OCI-LY7 (cell line): Measurements from ENCODE around the gene MIGA1. TPM values are rescaled to one million over a fixed set of nuclear protein-coding genes. Genes with fewer than 3 reads are reported as not detected.

Experiments used
- BruUV-seq: library from RNA; stranded (reverse); fragments of 400-500 nt; replicated peaks from 2 replicates; lab custom pipeline; 2021; lab: Mats Ljungman, UMichigan
- CTCF ChIA-PET: fragments of 300-600 bp; sonication (Branson Sonifier 250); formaldehyde crosslinking; loops from one replicate; lab custom pipeline; 2022; ENCODE audit warnings: antibody characterized with exemption; ENCODE audit not compliant: unreplicated experiment; lab: Charles Lee
- POLR2A ChIA-PET: fragments of 300-600 bp; sonication (Branson Sonifier 250); formaldehyde crosslinking; loops from one replicate; lab custom pipeline; 2022; ENCODE audit warnings: antibody characterized with exemption; lab: Charles Lee
- DNase-seq: peaks from one replicate; pipeline ENCODE4 v3.0.0-alpha.2; 2015; ENCODE audit warnings: low spot score
- H2AFZ ChIP-seq: fragments of 200-600 bp; sonication (generic), shearing (Covaris generic); 2 replicates; pipeline ENCODE4 v1.6.1; 2014; ENCODE audit warnings: mild to moderate bottlenecking, antibody characterized with exemption, low read length, moderate library complexity
- H3K27ac ChIP-seq: fragments of 200-600 bp; sonication (generic); 2 replicates; pipeline ENCODE4 v1.5.1; 2014; ENCODE audit warnings: mixed run types, low read depth, mild to moderate bottlenecking, moderate library complexity, low read length, inconsistent platforms; ENCODE audit not compliant: poor library complexity, severe bottlenecking
- H3K36me3 ChIP-seq: fragments of 200-600 bp; sonication (generic); 2 replicates; pipeline ENCODE4 v1.6.1; 2014; ENCODE audit warnings: mild to moderate bottlenecking, antibody characterized with exemption, low read length, moderate library complexity, mixed read lengths; ENCODE audit not compliant: insufficient read depth
- H3K4me1 ChIP-seq: fragments of 200-600 bp; sonication (generic); 2 replicates; pipeline ENCODE4 v1.5.1; 2014; ENCODE audit warnings: mild to moderate bottlenecking, low read length; ENCODE audit not compliant: insufficient read depth, poor library complexity, severe bottlenecking
- H3K4me2 ChIP-seq: fragments of 200-600 bp; sonication (generic); 2 replicates; pipeline ENCODE4 v1.6.1; 2014; ENCODE audit warnings: mild to moderate bottlenecking, low read length
- H3K4me3 ChIP-seq: fragments of 200-600 bp; sonication (generic); 2 replicates; pipeline ENCODE4 v1.5.1; 2014; ENCODE audit warnings: mild to moderate bottlenecking, low read depth, low read length; ENCODE audit not compliant: poor library complexity, severe bottlenecking
- H3K79me2 ChIP-seq: fragments of 200-600 bp; sonication (generic); 2 replicates; pipeline ENCODE4 v1.6.1; 2016; ENCODE audit warnings: low read depth, mild to moderate bottlenecking, low read length, moderate library complexity, mixed read lengths; ENCODE audit not compliant: insufficient read depth
- H3K9me2 ChIP-seq: fragments of 200-600 bp; sonication (generic); 2 replicates; pipeline ENCODE4 v1.6.1; 2016; ENCODE audit warnings: mild to moderate bottlenecking, low read length, mixed read lengths; ENCODE audit not compliant: insufficient read depth
- H3K9me3 ChIP-seq: fragments of 200-600 bp; sonication (generic); 2 replicates; pipeline ENCODE4 v1.6.1; 2014; ENCODE audit warnings: mild to moderate bottlenecking, mixed run types, low read length, mixed read lengths
- H4K20me1 ChIP-seq: fragments of 200-600 bp; sonication (generic); 2 replicates; pipeline ENCODE4 v1.6.1; 2014; ENCODE audit warnings: mild to moderate bottlenecking, antibody characterized with exemption, low read length, moderate library complexity, mixed read lengths; ENCODE audit not compliant: insufficient read depth
- CTCF ChIP-seq: fragments of 200-600 bp; sonication (generic); conservative IDR thresholded peaks from 2 replicates; pipeline ENCODE4 v1.5.1; 2014; ENCODE audit warnings: mild to moderate bottlenecking, antibody characterized with exemption, low read length, moderate library complexity, mixed read lengths
- EZH2phosphoT487 ChIP-seq: fragments of 200-600 bp; sonication (generic); IDR thresholded peaks from 2 replicates; pipeline ENCODE4 v1.6.1; 2018; ENCODE audit warnings: low read depth, borderline replicate concordance, mild to moderate bottlenecking, mixed run types, antibody characterized with exemption, low read length, moderate library complexity, mixed read lengths
- intact Hi-C: fragments of 100-400 bp; cut with micrococcal nuclease; formaldehyde crosslinking; loops from one replicate; pipeline ENCODE4 v1.10.0; 2022; ENCODE audit not compliant: unreplicated experiment
- total RNA-seq, 2 experiments: library from RNA; depleted of rRNA in 1 of 2; stranded (reverse); fragments of >200 nt in 1 of 2; shearing (Covaris generic) in 1 of 2; gene quantifications; 2 replicates each; pipeline ENCODE4 v1.2.3, GENCODE V29; 2014 to 2022

Gene MIGA1
- total RNA-seq, 2 experiments from 2014 or later = 5.1 to 8.4 TPM

DNA sequence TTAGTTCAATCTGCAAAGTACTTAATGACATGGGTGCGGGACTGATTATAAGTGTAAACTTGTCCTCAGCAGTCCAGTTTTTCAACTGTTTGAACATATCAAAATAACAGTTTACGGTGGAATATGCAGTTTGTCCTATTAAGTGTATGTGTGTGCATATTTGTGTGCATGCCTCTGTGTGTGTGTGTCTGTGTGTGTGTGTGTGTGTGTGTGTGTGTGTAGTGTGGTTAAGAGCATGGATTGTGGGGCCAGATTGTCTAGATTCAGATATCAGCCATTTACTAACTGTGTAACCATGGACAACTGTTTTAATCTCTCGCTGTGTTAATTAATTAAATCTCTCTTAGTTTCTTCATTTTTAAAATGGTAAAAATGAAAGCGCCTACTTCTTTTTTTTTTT lies 148.0 kb downstream of the MIGA1 start:
- peaks cover 5% of the 10 kb centered on the region for H3K4me1 ChIP-seq
- H3K4me3 ChIP-seq = no peak overlapping the region
- no peak overlapping the region for H3K4me2 ChIP-seq
- H3K79me2 ChIP-seq = no peaks in the 10 kb centered on the region
- H3K9me3 ChIP-seq = no peaks in the 10 kb centered on the region
- POLR2A ChIA-PET = no interaction called here
- H3K36me3 ChIP-seq = no peaks in the 10 kb centered on the region
- no peak for TF ChIP-seq CTCF
- TF ChIP-seq EZH2phosphoT487 = no peak
- no TSS peak for BruUV-seq
- no peak overlapping the region for H2AFZ ChIP-seq
- H3K9me2 ChIP-seq = no peaks in the 10 kb centered on the region
- DNase-seq = no peak
- no peak overlapping the region for H3K27ac ChIP-seq
- intact Hi-C loops = loop anchor here (5.0 kb wide), 1 partner anchor 185 kb away; no protein-coding TSS in a partner anchor
- CTCF ChIA-PET = no interaction called here
- H4K20me1 ChIP-seq = no peaks in the 10 kb centered on the region

Other genes starting within 250 kb of the MIGA1 start
- gene ZZZ3, start 97.0 kb upstream of the MIGA1 start, total RNA-seq (2014; rRNA removed; shearing (Covaris generic)) = 66.4 and 74.6 TPM in 2 replicates
- 51.4 and 56.5 TPM in 2 replicates for gene ZZZ3, start 97.0 kb upstream of the MIGA1 start, total RNA-seq (2022)
- 44.1 and 47.8 TPM in 2 replicates for gene USP33, start 19.8 kb upstream of the MIGA1 start, total RNA-seq (2014; rRNA removed; shearing (Covaris generic))
- 66.7 and 67.0 TPM in 2 replicates for gene USP33, start 19.8 kb upstream of the MIGA1 start, total RNA-seq (2022)
- not detected in 2 replicates for gene NEXN, start 109.0 kb downstream of the MIGA1 start, total RNA-seq (2014; rRNA removed; shearing (Covaris generic))
- 0.28 TPM in 1 of 2 replicates, not detected in the other for gene NEXN, start 109.0 kb downstream of the MIGA1 start, total RNA-seq (2022)
- gene FUBP1, start 199.4 kb downstream of the MIGA1 start, total RNA-seq (2014; rRNA removed; shearing (Covaris generic)) = 234 and 256 TPM in 2 replicates
- gene FUBP1, start 199.4 kb downstream of the MIGA1 start, total RNA-seq (2022) = 301 and 325 TPM in 2 replicates
- gene DNAJB4, start 225.3 kb downstream of the MIGA1 start, total RNA-seq (2014; rRNA removed; shearing (Covaris generic)) = 9.0 and 12.6 TPM in 2 replicates
- gene DNAJB4, start 225.3 kb downstream of the MIGA1 start, total RNA-seq (2022) = 14.9 and 15.8 TPM in 2 replicates